Anterior cingulate cortex (tissue), 58 donors: Measurements from ENCODE around the gene TRMT44.
"Not testable (repeated sequence)": the region's sequence is repeated elsewhere in the genome, so short reads cannot be mapped to it uniquely, and the experiment has no call there.

Experiments used
- DNase-seq, 58 donors: peaks; one replicate each; lab custom pipeline; 2025; lab: John Stamatoyannopoulos, UW

Gene TRMT44

DNA sequence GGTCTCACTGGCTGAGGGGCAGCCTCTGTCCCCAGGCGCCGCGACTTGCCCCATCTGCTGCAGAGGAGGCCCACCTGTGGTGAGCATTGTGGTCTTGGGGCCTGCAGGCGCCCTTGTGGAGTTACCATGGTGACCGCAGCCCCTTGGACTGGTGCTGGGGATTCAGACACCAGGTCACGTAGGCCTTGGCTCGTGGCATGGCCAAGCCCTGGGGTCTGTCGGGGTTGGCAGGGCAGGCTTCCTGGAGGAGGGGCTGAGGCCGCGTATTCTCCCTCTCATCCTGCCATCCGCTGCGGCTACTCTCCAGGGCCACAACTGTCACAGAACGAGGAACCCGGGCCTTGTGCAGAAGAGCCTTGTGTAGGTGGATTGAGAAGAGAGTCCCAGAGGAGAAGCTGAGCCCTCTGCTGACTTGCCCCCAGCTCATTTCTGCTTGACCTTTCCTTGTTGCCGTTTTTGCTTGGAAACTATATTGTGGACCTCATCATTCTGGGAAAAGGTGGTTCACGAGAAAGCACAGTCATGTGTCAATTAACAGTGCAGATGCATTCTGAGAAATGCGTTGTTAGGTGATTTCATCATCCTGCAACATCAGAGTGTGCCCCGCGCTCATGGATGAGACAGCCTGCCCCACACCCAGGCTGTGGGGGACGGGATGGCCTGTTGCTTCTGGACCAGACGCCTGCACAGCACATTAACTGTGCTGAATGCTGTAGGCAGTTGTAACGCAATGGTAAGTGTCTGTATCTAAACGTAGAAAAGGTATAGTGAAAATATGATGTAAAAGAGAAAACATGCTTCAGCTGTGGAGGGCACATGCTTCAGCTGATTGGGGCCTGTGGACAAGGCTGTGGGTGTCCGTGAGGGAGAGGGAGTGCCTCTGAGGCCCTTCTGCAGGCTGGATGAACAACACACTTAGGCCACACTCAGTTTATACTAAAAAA lies 38.5 kb downstream of the TRMT44 start:
- no peak for DNase-seq

GRCh38 chr4:8480221-8480620 lies 39.6 kb downstream of the TRMT44 start:
- no peak for DNase-seq

GRCh38 chr4:8486643-8487042 lies 46.1 kb downstream of the TRMT44 start:
- DNase-seq: not testable (repeated sequence)

GRCh38 chr4:8488791-8489369 lies 48.3 kb downstream of the TRMT44 start:
- peak in 8 of 58 donors; percentile 18 to 68 (median 38) for DNase-seq

- DNase-seq: not testable (repeated sequence)
These were observed 50.9 kb downstream of the TRMT44 start for GRCh38 chr4:8491478-8491877.

DNA sequence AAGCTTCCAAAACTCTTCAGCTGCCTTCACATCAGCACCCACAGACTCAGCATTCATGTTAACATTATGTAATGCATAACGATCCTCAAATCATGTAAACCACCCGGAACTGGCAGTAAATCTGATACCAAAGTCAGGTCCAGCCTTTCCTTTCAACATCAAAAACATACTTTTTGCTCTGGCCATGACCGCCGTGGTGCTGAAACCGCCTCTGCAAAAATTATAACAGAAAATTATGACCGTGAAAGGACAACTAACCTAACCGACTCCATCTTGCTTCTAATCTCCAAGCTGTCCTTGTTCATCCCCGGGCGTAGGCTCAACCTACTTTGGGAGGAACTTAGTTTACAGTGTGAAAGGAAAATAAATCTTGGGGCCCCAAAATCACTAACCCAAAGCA lies 51.6 kb downstream of the TRMT44 start:
- no peak for DNase-seq

DNA sequence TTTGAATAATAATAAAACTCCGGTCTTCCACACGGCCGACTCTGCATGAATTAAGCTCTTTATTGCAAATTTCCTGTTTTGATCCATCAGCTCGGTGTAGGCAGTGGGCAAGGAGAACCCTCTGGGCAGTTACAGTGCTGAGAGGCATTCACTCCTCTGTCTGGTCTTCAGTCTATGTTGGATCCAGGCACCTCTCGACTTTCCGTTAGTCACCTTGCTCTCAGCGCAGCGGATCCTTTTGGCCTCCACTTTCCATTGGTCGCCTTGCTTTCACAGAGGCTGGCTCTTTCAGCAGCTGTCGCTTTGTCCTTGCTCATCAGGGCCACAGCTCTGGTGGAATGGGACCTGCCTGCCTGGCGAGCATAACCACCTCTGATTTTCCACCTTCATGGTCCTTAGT lies 52.9 kb downstream of the TRMT44 start:
- DNase-seq: no peak

GRCh38 chr4:8494218-8494617 lies 53.6 kb downstream of the TRMT44 start:
- no peak for DNase-seq

GRCh38 chr4:8494983-8495548 lies 54.5 kb downstream of the TRMT44 start:
- DNase-seq: no peak

DNA sequence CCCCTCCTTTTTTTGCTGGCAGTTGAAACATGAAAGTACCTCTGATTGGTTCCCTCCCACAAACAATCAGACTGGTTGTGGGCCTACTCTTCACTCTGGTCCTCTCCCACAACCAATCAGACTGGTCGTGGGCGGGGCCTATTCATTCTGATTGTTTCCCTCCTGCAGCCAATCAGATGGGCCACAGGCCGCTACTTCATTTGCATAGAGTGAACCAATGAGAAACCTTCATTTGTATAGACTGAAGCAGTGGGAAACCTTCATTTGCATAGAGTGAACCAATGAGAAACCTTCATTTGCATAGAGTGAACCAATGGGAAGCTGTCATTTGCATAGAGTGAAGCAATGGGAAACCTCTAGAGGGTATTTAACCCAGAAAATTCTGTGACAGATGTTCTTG lies 55.2 kb downstream of the TRMT44 start:
- no peak for DNase-seq

DNA sequence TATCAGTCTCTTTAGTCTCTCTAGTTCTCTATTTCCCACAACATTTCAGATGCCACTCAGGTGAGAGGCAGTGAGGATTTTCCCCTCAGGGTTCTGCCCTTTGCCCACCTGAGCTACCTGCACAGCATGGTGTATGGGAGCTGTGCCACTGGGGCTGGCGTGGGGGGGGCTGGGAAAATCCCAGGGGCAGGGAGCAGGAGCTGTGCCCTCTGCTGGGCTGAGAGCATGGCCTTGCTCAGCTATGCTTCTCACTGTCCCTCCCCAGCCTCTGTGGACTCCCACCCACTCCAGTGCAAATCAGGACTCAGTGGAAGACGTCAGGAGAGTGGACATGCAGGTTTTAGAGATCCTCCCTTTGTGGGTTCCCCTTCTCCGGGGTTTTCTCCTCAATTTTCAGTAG lies 57.2 kb downstream of the TRMT44 start:
- DNase-seq: no peak

- DNase-seq: no peak
These were observed 60.4 kb downstream of the TRMT44 start for GRCh38 chr4:8500966-8501365.

GRCh38 chr4:8501781-8502180 lies 61.2 kb downstream of the TRMT44 start:
- DNase-seq: no peak

DNA sequence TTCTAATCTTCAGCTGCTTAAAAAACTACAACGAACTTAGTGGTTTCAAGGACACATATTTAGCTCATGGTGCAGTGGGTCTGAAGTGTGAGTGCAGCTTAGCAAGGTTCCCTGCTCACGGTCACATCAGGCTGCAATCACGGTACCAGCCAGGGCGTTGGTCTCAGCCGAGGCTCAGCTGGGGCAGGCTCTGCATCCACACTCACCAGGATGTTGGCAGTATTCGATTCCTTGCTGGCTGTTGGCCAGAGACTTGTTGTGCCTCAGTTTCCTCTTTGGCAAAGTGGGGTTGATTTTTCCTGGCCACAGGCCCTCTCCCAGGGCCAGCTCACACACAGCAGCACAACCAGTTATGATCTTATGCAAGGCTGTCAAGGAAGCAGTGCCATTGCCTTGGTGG lies 61.8 kb downstream of the TRMT44 start:
- no peak for DNase-seq

GRCh38 chr4:8502836-8503585 lies 62.4 kb downstream of the TRMT44 start:
- no peak for DNase-seq

GRCh38 chr4:8503801-8504200 lies 63.2 kb downstream of the TRMT44 start:
- no peak for DNase-seq

GRCh38 chr4:8504279-8505007 lies 63.9 kb downstream of the TRMT44 start:
- DNase-seq: peak in 1 of 58 donors; percentile 16

GRCh38 chr4:8505229-8505628 lies 64.7 kb downstream of the TRMT44 start:
- no peak for DNase-seq

DNA sequence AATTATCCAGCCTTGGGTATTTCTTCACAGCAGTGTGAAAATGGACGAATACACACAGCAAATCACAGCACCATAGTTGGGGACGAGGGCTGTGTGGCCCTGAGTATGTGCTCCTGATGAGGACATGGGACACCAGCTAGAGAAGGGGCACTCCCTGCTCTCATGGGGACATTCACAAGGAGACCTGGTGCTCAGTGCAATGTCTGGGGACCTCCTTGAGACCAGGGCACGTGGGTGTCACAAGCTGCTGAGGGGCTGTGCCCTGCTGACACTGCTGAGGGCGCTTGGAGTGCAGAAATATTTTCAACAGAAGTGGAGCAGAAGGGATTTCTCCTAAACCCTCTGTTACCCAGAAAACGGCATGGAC lies 65.4 kb downstream of the TRMT44 start:
- DNase-seq: no peak
